SH-SY5Y (cell line): ENCODE measurements around the gene HDGFL2.

Source experiments
- GATA2 ChIP-seq: IDR thresholded peaks from 2 replicates; pipeline ENCODE4 v1.6.1; 2011; ENCODE audit warnings: mild to moderate bottlenecking, low read depth, low read length
- GATA3 ChIP-seq: IDR thresholded peaks from 2 replicates; pipeline ENCODE4 v1.6.1; 2011; ENCODE audit warnings: low read depth, mild to moderate bottlenecking, low read length, moderate library complexity

Gene HDGFL2

DNA sequence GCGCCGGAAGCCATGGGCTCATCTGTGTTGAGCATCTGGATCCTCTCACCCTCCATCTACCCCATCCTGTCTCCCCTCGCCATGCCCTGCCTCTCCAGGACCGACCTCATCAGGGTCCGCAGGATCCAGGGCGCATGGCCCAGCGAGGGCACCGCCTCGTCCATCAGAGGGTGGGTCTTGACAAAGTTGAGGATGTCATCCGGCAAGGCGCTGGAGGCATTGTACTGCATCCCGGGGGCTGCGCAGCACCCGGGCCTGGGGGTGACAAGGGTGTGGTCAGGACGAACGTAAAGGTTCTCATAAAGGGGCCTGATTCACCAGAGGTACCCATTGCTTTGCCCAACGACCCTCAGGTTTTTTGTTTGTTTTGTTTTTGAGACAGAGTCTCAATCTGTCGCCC is 77.9 kb downstream of the HDGFL2 start:
- TF ChIP-seq GATA2: no peak
- no peak for TF ChIP-seq GATA3

- no peak for TF ChIP-seq GATA3
- no peak for TF ChIP-seq GATA2
Observed at GRCh38 chr19:4550479-4551050, 78.5 kb downstream of the HDGFL2 start.
